HG03565 (cell line): ENCODE measurements around the gene KLHL34.

Source experiments
- ATAC-seq: cut with Tn5 transposase; IDR thresholded peaks from one replicate; pipeline ENCODE4 v1.9.1; 2021; ENCODE audit warnings: mild to moderate bottlenecking, moderate library complexity; ENCODE audit not compliant: unreplicated experiment

Gene KLHL34

GRCh38 chrX:21656587-21657317 lies 1.4 kb downstream of the KLHL34 start:
- no peak for ATAC-seq

- ATAC-seq, result no peak
Observed at GRCh38 chrX:21655901-21656586, 2.1 kb downstream of the KLHL34 start.

GRCh38 chrX:21645886-21646285 lies 12.2 kb downstream of the KLHL34 start:
- ATAC-seq, result no peak

GRCh38 chrX:21645431-21645830 lies 12.7 kb downstream of the KLHL34 start:
- ATAC-seq, result no peak

- ATAC-seq, result no peak
Observed at GRCh38 chrX:21639775-21640174, 18.4 kb downstream of the KLHL34 start.

- ATAC-seq, result no peak
Observed at GRCh38 chrX:21638311-21638710, 19.8 kb downstream of the KLHL34 start.

GRCh38 chrX:21632027-21632426 lies 26.1 kb downstream of the KLHL34 start:
- ATAC-seq, result no peak

- ATAC-seq, result no peak
Observed at GRCh38 chrX:21623778-21624501, 34.2 kb downstream of the KLHL34 start.

GRCh38 chrX:21620234-21620633 lies 37.9 kb downstream of the KLHL34 start:
- no peak for ATAC-seq

GRCh38 chrX:21616386-21616785 lies 41.7 kb downstream of the KLHL34 start:
- ATAC-seq, result no peak

- ATAC-seq, result no peak
Observed at GRCh38 chrX:21612154-21612553, 46.0 kb downstream of the KLHL34 start.

GRCh38 chrX:21610168-21610567 lies 48.0 kb downstream of the KLHL34 start:
- ATAC-seq, result no peak

- no peak for ATAC-seq
Observed at GRCh38 chrX:21606002-21606401, 52.1 kb downstream of the KLHL34 start.
